Measurements from ENCODE around the gene DNAH9.

- TF ChIP-seq POLR2A (IDR thresholded peaks at IDR 0.05) (no peak), CTCF (IDR thresholded peaks at IDR 0.05) (no peak)
Measured at GRCh38 chr17:11807606-11808005, 209.3 kb downstream of the DNAH9 start.
